Hepatocyte (in vitro differentiated cells): ENCODE data around the gene SCGB2A2. TPM values are rescaled to one million over a fixed set of nuclear protein-coding genes. Genes with fewer than 3 reads are reported as not detected.

ENCODE experiments used
- DNase-seq: peaks from one replicate; pipeline ENCODE4 v3.0.0-alpha.2; 2016; ENCODE audit warnings: low spot score
- H2AFZ ChIP-seq: fragments of 200-600 bp; sonication (generic); 2 replicates; pipeline ENCODE4 v1.6.0; 2016; ENCODE audit warnings: antibody characterized with exemption, mild to moderate bottlenecking
- H3K27ac ChIP-seq: fragments of 200-600 bp; sonication (generic); 2 replicates; pipeline ENCODE4 v1.5.1; 2016; ENCODE audit warnings: mild to moderate bottlenecking
- H3K27me3 ChIP-seq: fragments of 200-600 bp; sonication (generic); 2 replicates; pipeline ENCODE4 v1.6.1; 2016
- H3K36me3 ChIP-seq: fragments of 200-600 bp; sonication (generic); replicated peaks from 2 replicates; pipeline ENCODE4 v1.5.1; 2016; ENCODE audit warnings: low read depth; ENCODE audit not compliant: insufficient read depth
- H3K4me1 ChIP-seq: fragments of 200-600 bp; sonication (generic); 2 replicates; pipeline ENCODE4 v1.5.1; 2016; ENCODE audit warnings: mild to moderate bottlenecking, moderate library complexity; ENCODE audit not compliant: insufficient read depth
- H3K4me2 ChIP-seq: fragments of 200-600 bp; sonication (generic); 2 replicates; pipeline ENCODE4 v1.6.0; 2016
- H3K4me3 ChIP-seq: fragments of 200-600 bp; sonication (generic); 2 replicates; pipeline ENCODE4 v1.5.1; 2016; ENCODE audit warnings: mild to moderate bottlenecking
- H3K79me2 ChIP-seq: fragments of 200-600 bp; sonication (generic); 2 replicates; pipeline ENCODE4 v1.6.0; 2017; ENCODE audit warnings: mild to moderate bottlenecking
- H3K9me2 ChIP-seq: fragments of 200-600 bp; sonication (generic); replicated peaks from 2 replicates; pipeline ENCODE4 v1.6.0; 2017; ENCODE audit warnings: mild to moderate bottlenecking; ENCODE audit not compliant: insufficient read depth
- H3K9me3 ChIP-seq: fragments of 200-600 bp; sonication (generic); 2 replicates; pipeline ENCODE4 v1.5.1; 2016; ENCODE audit warnings: low read depth, mild to moderate bottlenecking
- H4K20me1 ChIP-seq: fragments of 200-600 bp; sonication (generic); 2 replicates; pipeline ENCODE4 v1.6.0; 2016; ENCODE audit warnings: mild to moderate bottlenecking; ENCODE audit not compliant: insufficient read depth, poor library complexity, severe bottlenecking
- EZH2 ChIP-seq: fragments of 200-600 bp; sonication (generic); IDR thresholded peaks from 2 replicates; pipeline ENCODE4 v1.6.1; 2016; ENCODE audit warnings: antibody characterized with exemption, mild to moderate bottlenecking, borderline replicate concordance
- EZH2phosphoT487 ChIP-seq: fragments of 200-600 bp; sonication (generic); IDR thresholded peaks from one replicate; pipeline ENCODE4 v1.6.1; 2018; ENCODE audit warnings: antibody characterized with exemption, mild to moderate bottlenecking, low read depth, moderate library complexity; ENCODE audit not compliant: unreplicated experiment, severe bottlenecking
- WGBS: methylation state at CpG from one replicate; pipeline ENCODE4 v1.1.6; 2016; ENCODE audit warnings: low lambda C conversion rate; ENCODE audit errors: missing lambda C conversion rate; 5-methylcytosine and 5-hydroxymethylcytosine counted together
- polyA plus RNA-seq: library from polyadenylated mRNA; unstranded; fragments of >200 nt; fragmentation: Nextera tagmentation; extraction: Ambion mirVana; gene quantifications from 2 replicates; pipeline ENCODE4 v1.2.1, GENCODE V29; 2016
- total RNA-seq: library from RNA; depleted of rRNA; stranded (reverse); fragments of >200 nt; gene quantifications from 2 replicates; pipeline ENCODE4 v1.2.3, GENCODE V29; 2014
- TF ChIP-seq, protein P1 (sequence below): fragments of 200-600 bp; sonication (generic); IDR thresholded peaks from 2 replicates; pipeline ENCODE4 v1.5.1; 2016; ENCODE audit warnings: antibody characterized with exemption, mild to moderate bottlenecking; ENCODE audit not compliant: poor library complexity

SCGB2A2 gene
- total and polyA plus RNA-seq, 2 experiments from 2014 or later: not detected

DNA sequence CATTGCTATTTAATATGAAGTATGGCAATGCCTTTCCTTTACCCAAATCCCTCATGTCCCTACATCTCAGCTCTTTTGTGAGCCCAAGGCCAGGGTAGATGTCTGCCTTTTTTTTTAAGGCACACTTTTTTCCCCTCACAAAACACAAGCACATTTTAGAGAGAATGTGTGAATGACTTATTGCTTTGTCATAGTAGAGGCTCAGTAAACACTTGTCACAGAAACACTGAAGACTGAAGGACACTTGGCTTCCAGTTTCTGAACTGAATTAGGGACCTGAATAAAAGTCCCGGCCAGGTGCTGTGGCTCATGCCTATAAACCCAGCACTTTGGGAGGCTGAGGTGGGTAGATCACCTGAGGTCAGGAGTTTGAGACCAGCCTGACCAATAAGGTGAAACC is 2.9 kb upstream of the SCGB2A2 start:
- H3K4me2 ChIP-seq: no peak overlapping the region
- 76% methylated on average over 1 of the region's 1 CpG for WGBS

DNA sequence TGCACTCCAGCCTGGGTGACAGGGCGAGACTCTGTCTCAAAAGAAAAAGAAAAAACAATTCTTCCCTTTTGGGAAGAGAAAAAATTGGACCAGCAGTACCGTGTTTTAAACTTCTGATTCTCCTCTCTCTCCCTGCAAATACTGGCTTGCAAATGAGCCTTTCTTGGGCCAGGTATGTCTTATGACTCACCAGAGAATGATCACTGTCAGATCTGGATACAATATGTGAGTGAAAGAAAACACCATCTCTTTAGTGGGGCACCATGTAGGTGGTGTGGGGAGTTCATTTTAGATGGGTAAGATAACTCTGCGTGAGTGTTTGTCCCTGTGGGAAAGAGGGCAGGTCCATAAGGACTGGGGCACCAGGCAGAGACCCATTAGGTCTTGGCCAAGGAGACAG is 2.4 kb upstream of the SCGB2A2 start:
- Histone ChIP-seq H3K4me1 (no peaks in the 10 kb centered on the region), H3K27ac (no peak overlapping the region), H4K20me1 (no peaks in the 10 kb centered on the region), H3K27me3 (peaks cover 14% of the 10 kb centered on the region), H3K4me3 (no peak overlapping the region), H3K9me3 (no peaks in the 10 kb centered on the region), H3K9me2 (no peaks in the 10 kb centered on the region), H3K36me3 (no peaks in the 10 kb centered on the region), H2AFZ (no peak overlapping the region), H3K79me2 (no peaks in the 10 kb centered on the region), H3K4me2 (no peak overlapping the region)
- WGBS: 81% methylated on average over 3 of the region's 3 CpGs
- TF ChIP-seq EZH2phosphoT487: no peak
- TF ChIP-seq, protein P1, sequence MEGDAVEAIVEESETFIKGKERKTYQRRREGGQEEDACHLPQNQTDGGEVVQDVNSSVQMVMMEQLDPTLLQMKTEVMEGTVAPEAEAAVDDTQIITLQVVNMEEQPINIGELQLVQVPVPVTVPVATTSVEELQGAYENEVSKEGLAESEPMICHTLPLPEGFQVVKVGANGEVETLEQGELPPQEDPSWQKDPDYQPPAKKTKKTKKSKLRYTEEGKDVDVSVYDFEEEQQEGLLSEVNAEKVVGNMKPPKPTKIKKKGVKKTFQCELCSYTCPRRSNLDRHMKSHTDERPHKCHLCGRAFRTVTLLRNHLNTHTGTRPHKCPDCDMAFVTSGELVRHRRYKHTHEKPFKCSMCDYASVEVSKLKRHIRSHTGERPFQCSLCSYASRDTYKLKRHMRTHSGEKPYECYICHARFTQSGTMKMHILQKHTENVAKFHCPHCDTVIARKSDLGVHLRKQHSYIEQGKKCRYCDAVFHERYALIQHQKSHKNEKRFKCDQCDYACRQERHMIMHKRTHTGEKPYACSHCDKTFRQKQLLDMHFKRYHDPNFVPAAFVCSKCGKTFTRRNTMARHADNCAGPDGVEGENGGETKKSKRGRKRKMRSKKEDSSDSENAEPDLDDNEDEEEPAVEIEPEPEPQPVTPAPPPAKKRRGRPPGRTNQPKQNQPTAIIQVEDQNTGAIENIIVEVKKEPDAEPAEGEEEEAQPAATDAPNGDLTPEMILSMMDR: no peak
- no peak for TF ChIP-seq EZH2
- no peak for DNase-seq

More for the DNA sequence above, 2.9 kb upstream of the SCGB2A2 start:
- H3K79me2 ChIP-seq: no peaks in the 10 kb centered on the region
- DNase-seq: no peak
- no peaks in the 10 kb centered on the region for H3K9me3 ChIP-seq
- no peak overlapping the region for H3K27ac ChIP-seq
- no peak overlapping the region for H3K4me3 ChIP-seq
- H3K36me3 ChIP-seq: no peaks in the 10 kb centered on the region
- H2AFZ ChIP-seq: no peak overlapping the region
- no peaks in the 10 kb centered on the region for H4K20me1 ChIP-seq
- TF ChIP-seq, protein P1: no peak
- TF ChIP-seq EZH2 (no peak), EZH2phosphoT487 (no peak)
- no peaks in the 10 kb centered on the region for H3K9me2 ChIP-seq
- H3K27me3 ChIP-seq: peaks cover 14% of the 10 kb centered on the region
- H3K4me1 ChIP-seq: no peaks in the 10 kb centered on the region

DNA sequence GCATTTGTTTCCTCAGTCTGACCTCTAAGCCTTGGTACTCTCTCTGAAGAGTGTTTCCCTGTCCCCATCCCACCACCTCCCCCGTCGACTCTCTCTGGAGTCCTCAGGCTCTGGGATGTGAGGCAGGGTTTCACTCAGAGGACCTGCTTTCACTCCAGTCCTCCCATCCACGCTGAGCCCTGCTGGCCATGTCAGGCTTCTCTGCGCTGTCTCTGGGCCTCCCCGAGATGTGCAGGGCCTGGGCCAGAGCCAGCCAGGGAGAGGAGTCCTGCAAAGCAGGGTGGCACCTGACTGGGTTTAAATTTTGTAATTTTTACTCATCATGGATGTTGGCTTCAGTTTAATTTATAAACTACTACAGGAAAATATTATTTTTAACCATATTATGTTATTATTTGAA is 3.3 kb downstream of the SCGB2A2 start:
- no peak for DNase-seq
- Histone ChIP-seq H3K27ac (no peak overlapping the region), H3K9me2 (no peaks in the 10 kb centered on the region), H3K36me3 (no peaks in the 10 kb centered on the region), H3K79me2 (no peaks in the 10 kb centered on the region), H3K4me1 (no peaks in the 10 kb centered on the region), H2AFZ (no peak overlapping the region), H3K27me3 (peaks cover 7% of the 10 kb centered on the region), H3K4me3 (no peak overlapping the region), H3K4me2 (no peak overlapping the region), H4K20me1 (no peaks in the 10 kb centered on the region), H3K9me3 (no peaks in the 10 kb centered on the region)
- TF ChIP-seq EZH2: no peak
- TF ChIP-seq EZH2phosphoT487: no peak
- TF ChIP-seq, protein P1: no peak
- 87% methylated on average over 5 of the region's 5 CpGs for WGBS

DNA sequence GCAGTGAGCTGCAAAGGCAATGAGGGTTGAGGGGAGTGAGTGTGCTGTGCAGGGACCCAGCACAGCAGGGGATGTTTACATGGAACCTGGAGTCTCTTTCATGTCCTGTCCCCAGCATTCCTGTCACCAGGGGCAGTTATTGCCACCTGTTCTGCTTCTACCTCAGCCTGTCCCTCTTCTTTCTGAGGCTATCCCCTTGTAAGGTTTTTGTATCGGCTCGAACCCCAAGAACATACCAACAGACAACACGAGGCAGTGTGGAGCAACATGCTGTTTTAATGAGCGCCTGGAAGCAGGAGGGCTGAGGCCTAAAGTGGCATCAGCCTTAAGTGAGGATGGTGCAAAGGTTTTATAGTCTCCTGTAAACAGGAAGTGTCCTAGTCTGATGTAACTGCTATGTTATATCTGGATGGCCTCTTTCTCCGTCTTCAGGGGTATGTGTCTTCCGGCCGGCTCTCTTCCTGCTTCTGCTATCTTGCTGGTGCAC is 3.9 kb downstream of the SCGB2A2 start:
- Histone ChIP-seq H3K27ac (no peak overlapping the region), H3K4me1 (no peaks in the 10 kb centered on the region), H3K9me3 (no peaks in the 10 kb centered on the region), H3K27me3 (peaks cover 7% of the 10 kb centered on the region), H3K4me2 (no peak overlapping the region), H3K4me3 (no peak overlapping the region), H2AFZ (no peak overlapping the region), H3K9me2 (no peaks in the 10 kb centered on the region), H3K36me3 (no peaks in the 10 kb centered on the region), H4K20me1 (no peaks in the 10 kb centered on the region), H3K79me2 (no peaks in the 10 kb centered on the region)
- TF ChIP-seq, protein P1: no peak
- no peak for TF ChIP-seq EZH2phosphoT487
- no peak for TF ChIP-seq EZH2
- 84% methylated on average over 7 of the region's 7 CpGs for WGBS
- DNase-seq: no peak
